Measurements from ENCODE around the gene CRIP2.

CRIP2 gene

DNA sequence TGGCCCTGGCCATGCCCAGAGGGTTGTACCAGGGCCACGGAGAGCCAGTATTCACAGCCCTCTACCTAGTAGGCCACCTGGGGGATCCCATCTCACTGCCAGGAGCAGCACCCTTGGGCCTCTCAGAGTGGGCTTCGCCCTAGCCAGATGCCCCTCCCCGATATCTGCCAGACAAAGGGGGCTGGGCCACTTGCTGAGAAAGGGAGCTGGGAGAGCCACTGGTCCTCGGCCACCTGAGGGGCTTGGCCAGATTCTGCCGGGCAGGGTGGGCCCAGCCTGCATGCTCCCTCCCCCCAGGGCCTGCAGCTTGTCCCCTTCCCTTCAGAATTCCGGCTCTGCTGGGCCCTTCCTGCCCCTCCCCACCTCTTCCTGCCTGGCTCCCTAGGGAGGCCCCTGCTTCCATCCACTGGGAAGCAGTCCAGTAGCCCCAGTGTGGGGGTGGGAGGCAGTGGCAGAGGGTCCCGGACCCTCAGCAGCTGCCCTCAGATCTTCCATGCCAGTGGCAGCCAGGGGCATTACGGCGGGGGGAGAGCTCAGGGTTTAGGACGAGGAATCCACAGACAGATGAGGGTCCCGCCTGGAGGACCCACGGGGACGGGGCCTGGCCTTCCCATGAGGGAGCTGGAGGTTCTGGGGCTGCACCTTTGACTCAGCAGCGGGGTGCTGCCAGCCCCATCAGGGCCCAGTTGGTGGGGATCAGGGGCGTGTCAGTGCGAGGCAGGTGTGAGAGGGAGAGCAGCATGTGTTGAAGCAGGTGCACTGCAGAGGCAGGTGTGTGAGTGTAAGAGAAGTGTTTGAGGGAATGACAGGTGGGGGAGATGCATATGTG, 2.4 kb downstream of the CRIP2 start:
- no peak for DNase-seq (ENCODE audit: low read depth)

DNA sequence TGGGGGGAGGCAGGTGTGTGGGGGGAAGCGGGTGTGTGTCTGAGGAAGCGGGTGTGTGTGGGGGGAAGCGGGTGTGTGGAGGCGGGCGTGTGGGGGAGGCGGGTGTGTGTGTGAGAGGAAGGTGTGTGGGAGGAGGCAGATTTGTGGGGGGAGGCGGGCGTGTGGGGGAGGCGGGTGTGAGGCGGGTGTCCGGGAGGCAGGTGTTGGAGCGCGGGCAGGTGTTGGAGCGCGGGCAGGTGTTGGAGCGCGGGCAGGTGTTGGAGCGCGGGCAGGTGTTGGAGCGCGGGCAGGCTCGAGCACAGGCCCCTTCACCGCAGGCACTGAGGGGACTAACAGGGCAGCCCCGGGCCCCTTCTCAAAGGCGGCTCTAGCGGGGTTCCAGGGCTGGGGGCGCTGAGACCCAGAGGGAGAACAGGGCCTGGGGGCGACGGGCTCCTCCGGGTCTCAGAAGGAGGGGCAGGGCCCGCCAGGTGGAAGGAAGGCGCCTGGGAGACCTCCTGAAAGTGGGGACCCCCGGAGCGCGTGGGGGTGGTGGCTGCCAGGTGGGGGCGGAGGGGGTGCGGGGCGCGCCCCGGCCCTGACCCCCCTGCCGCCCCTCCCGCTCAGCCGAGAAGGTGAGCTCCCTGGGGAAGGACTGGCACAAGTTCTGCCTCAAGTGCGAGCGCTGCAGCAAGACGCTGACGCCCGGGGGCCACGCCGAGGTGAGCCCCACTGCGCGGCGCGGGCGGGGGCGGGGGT, 3.2 kb downstream of the CRIP2 start:
- peak; percentile 53 for DNase-seq (ENCODE audit: low read depth)

DNA sequence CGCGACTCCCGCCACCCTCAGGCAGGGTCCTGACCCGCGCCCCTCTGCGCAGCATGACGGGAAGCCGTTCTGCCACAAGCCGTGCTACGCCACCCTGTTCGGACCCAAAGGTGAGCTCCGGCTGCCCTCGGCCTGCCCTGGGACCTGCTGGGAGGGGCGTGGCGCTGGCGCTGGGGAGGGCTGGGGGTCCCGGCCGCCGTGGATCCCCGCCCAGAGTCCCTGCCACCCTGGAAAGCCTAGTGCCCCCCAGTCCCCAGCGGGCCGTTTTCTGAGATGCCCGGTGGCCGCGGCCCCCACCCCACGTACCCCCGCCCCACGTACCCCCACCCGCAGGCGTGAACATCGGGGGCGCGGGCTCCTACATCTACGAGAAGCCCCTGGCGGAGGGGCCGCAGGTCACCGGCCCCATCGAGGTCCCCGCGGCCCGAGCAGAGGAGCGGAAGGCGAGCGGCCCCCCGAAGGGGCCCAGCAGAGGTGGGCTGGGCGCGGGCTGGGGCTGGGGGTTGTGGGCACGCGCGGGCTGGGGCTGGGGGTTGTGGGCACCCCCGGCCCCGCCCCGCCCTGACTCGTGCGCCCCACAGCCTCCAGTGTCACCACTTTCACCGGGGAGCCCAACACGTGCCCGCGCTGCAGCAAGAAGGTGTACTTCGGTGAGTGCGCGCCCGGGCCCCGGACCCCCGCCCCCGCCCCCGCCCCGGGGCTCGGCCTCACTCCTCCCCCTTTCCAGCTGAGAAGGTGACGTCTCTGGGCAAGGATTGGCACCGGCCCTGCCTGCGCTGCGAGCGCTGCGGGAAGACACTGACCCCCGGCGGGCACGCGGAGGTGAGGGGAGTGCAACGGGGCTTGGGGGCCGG, 4.0 kb downstream of the CRIP2 start:
- DNase-seq (ENCODE audit: low read depth) = no peak

GRCh38 chr14:105479431-105480158, 5.0 kb downstream of the CRIP2 start:
- no peak for DNase-seq (ENCODE audit: low read depth)

- no peak for DNase-seq (ENCODE audit: low read depth)
Measured at GRCh38 chr14:105480199-105480746, 5.7 kb downstream of the CRIP2 start.

- DNase-seq (ENCODE audit: low read depth) = peak; percentile 85
Measured at GRCh38 chr14:105480807-105481801, 6.5 kb downstream of the CRIP2 start.

GRCh38 chr14:105481886-105482457, 7.4 kb downstream of the CRIP2 start:
- DNase-seq (ENCODE audit: low read depth) = peak; percentile 94

GRCh38 chr14:105482486-105483110, 8.0 kb downstream of the CRIP2 start:
- no peak for DNase-seq (ENCODE audit: low read depth)

GRCh38 chr14:105483300-105484068, 8.9 kb downstream of the CRIP2 start:
- no peak for DNase-seq (ENCODE audit: low read depth)

DNA sequence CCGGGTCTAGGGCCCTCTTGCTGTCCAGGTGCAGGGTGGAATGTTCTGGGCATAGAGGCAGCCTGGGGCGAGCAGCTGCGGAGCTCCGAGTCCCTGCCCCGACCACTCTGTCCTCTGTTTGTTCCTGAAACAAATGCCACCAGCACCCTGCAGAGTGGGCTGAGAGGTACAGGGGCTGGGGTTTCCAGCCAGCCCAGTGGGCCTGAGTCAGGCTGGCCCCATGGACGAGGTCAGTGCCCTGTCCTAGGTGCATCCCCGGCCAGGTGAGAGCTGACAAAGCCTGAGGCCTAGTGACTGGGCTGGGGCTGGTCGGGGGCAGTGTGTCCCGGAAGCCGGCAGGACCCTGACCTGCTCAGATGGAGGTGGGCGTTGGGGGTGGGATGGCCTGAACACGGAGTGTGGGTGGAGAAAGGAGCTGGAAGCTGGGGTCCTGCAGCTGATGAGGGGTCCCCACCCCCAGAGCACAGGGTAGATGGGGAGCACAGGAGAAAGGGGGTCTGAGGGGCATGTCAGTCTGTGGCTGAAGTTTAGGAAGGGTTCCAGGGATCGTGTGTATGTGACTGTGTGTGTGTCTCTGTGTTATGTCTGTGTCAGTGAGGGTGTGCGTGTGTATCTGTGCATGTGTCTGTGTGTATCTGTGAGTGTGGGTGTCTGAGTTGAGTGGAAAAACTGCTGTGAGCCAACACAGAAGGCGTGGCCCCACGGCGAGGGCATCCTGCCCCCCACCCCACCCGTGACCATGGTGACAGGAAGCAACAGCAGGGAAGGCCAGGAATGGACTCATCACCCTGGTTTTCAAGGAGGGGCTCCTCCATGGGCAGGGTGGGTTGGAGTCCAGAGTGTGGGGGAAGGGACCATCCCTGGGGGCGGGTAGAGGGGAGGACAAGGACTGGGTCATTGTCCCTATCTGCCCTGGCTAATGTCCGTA, 9.7 kb downstream of the CRIP2 start:
- peak; percentile 51 for DNase-seq (ENCODE audit: low read depth)

GRCh38 chr14:105484997-105485393, 10.4 kb downstream of the CRIP2 start:
- DNase-seq (ENCODE audit: low read depth) = no peak

DNA sequence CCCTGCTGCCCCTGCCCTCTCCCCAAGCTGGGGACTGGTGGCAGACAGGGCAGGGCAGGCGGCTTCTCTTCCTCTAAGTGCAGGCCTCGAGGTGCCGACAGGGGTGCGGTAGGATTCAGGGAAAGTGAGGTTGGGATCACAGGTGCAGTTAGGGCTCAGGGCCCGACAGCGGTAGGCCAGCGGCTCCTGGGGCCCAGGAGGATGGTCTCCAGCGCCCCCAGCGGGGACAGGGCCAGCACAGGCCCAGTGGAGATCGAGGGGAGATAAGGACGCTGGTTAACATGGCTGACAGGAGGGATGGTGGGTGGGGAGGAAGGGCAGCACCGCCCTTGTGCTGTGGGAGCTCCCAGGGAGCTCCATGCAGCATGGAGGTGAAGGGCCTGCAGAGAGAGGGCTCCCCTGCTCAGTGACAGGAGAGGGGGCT, 11.1 kb downstream of the CRIP2 start:
- no peak for DNase-seq (ENCODE audit: low read depth)

GRCh38 chr14:105486163-105486973, 11.7 kb downstream of the CRIP2 start, which contains the start of gene CRIP1:
CRIP1 (plus strand) TSS chr14:105486886; CDS start chr14:105487260, 374 bp downstream.
- no peak for DNase-seq (ENCODE audit: low read depth)

- peak; percentile 56 for DNase-seq (ENCODE audit: low read depth)
Measured at GRCh38 chr14:105486974-105487448, 12.4 kb downstream of the CRIP2 start.

DNA sequence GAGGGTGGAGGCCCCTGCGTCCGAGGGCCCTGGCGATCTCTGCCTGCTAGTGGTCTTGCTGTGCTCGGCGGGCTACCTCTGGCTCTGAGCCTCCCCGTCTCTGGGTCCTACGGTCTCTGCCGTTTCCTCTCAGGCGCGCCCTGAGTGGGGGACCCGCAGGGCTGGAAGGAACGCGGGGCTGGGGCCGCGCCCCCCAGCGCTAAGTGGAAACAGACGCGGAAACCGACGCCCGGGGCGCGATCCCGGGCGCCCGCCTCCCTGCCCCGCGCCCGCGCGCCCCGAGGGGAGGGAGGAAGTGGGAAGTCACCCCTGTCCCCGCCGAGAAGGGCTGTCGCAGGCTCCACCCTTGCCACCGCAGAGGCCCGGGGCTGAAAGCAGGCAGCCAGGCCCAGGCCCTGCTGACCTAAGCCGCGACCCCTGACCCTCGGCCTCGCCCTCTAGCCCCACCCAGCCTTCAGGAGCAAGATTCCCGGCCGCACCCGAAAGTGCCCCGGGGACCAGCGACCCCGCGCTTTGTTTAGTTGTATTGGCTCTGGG, 12.9 kb downstream of the CRIP2 start:
- peak; percentile 50 for DNase-seq (ENCODE audit: low read depth)
